Fibroblast of mammary gland (primary cell): ENCODE results near the gene SAT2.

Experiments
- DNase-seq: peaks from one replicate; pipeline ENCODE4 v3.0.0-alpha.2; 2010; ENCODE audit warnings: low read depth
- H3K4me3 ChIP-seq: 2 replicates; pipeline ENCODE4 v1.5.1; 2011; ENCODE audit warnings: low read depth, mild to moderate bottlenecking, low read length, moderate library complexity; ENCODE audit not compliant: control insufficient read depth
- TF ChIP-seq, protein P1 (sequence below): conservative IDR thresholded peaks from 2 replicates; pipeline ENCODE4 v1.5.1; 2011; ENCODE audit warnings: low read depth, low read length, inconsistent platforms; ENCODE audit not compliant: control insufficient read depth, insufficient read depth

The SAT2 gene

DNA sequence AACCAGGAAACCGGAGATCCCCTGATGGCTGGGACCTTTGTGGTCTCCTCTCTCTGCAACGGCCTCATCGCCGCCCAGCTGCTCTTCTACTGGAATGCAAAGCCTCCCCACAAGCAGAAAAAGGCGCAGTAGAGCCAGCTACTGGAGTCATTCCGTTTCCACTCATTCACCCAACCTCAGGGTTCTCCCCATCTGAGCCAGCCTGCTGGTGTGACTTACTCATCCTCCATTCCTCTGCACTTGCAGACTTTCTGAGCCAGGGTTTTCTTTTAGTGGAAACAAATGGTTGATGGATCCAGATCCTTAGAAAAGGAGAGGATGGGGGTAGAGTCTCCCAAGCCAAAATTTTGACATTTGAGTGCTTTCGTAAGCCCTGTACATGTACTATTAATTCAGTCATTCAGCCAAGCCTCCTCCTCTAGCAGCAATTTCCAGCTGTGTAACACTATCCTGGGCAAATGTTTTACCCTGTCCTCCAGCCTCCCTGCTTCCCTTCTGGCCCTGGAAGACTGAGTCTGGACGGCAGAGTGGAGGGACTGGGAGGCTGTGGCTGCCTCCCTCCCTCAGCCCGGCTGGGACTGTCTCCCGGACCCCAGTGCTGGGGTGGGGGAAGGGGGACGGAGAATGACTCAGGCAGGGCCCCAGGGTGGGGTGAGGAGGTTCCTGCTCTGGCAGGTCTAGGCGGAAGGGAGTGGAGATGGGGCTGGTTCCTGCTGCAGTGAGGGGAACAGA lies 40.0 kb downstream of the SAT2 start:
- TF ChIP-seq, protein P1, sequence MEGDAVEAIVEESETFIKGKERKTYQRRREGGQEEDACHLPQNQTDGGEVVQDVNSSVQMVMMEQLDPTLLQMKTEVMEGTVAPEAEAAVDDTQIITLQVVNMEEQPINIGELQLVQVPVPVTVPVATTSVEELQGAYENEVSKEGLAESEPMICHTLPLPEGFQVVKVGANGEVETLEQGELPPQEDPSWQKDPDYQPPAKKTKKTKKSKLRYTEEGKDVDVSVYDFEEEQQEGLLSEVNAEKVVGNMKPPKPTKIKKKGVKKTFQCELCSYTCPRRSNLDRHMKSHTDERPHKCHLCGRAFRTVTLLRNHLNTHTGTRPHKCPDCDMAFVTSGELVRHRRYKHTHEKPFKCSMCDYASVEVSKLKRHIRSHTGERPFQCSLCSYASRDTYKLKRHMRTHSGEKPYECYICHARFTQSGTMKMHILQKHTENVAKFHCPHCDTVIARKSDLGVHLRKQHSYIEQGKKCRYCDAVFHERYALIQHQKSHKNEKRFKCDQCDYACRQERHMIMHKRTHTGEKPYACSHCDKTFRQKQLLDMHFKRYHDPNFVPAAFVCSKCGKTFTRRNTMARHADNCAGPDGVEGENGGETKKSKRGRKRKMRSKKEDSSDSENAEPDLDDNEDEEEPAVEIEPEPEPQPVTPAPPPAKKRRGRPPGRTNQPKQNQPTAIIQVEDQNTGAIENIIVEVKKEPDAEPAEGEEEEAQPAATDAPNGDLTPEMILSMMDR, result no peak
- DNase-seq, result peak; percentile 95
- H3K4me3 ChIP-seq, result no peak overlapping the region

DNA sequence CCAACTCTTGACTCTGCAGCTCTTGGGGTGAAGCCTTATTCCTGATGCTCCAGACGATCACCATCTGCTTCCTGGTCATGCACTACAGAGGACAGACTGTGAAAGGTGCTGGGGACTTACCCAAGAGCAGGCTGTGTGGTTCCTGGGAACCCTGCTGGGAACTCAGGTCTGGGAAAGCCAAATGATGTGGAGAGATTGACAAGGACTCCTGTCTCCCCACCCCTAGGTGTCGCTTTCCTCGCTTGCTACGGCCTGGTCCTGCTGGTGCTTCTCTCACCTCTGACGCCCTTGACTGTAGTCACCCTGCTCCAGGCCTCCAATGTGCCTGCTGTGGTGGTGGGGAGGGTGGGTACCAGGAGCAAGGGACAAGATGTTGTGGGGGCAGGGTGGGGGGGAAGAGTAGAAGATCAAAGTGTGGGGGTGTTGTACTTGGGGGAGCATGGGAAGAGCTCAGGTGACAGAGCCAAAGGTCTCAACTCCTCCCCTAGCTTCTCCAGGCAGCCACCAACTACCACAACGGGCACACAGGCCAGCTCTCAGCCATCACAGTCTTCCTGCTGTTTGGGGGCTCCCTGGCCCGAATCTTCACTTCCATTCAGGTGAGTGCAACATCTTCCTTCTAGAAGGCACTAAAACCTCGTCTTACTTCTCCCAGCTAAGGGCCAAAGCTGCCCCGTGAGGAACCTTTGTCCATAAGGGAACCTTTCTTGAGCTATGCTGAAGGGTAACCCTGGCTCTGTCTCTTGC lies 40.8 kb downstream of the SAT2 start:
- no peak overlapping the region for H3K4me3 ChIP-seq
- TF ChIP-seq, protein P1, result peak; percentile 13
- no peak for DNase-seq

DNA sequence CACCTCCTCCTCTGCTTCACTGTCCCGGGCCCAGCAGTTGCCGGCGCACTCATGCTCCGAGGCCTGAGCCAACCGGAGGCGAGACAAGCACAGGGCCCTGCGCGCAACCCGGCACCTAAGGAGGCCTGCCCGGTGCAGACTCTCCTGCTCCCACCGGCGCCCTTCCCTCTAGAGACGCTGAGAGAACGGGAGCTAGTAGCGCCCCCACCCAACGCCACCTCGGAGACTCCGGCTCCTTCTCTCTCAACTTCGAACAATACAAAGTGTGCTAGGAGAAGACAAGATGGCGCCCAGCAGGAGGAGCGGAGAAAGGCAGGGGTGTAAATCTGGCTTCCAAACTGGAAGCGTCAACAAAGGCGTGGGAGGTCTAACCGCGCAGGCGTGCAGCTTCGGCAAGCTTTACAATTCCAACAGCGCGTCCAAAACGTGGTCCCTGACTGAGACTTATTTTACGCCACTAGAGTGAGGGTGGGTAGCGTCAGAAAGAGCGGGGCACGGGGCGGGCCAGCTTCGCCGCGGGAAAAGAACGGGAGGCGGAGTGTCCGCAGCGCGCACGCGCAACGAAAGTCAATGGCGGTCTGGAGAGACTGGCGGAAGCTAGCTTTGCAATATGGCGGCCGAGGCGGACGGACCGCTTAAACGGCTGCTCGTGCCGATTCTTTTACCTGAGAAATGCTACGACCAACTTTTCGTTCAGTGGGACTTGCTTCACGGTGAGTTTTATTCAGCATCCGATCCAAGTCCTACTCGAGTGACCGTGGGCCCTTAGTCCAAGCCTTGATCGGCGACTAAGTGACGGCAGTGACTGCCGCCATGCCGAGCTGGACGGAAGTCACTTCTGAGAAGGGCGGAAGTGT lies 44.1 kb downstream of the SAT2 start, which contains the start of gene MPDU1:
TSS of gene MPDU1 (plus strand) at position 600 of the 857 bp plus-strand sequence. CDS start at position 611, 11 bp downstream.
- TF ChIP-seq, protein P1, result no peak
- peak; percentile 99 for DNase-seq
- peak within 1 kb of the TSS; percentile 94 for H3K4me3 ChIP-seq

DNA sequence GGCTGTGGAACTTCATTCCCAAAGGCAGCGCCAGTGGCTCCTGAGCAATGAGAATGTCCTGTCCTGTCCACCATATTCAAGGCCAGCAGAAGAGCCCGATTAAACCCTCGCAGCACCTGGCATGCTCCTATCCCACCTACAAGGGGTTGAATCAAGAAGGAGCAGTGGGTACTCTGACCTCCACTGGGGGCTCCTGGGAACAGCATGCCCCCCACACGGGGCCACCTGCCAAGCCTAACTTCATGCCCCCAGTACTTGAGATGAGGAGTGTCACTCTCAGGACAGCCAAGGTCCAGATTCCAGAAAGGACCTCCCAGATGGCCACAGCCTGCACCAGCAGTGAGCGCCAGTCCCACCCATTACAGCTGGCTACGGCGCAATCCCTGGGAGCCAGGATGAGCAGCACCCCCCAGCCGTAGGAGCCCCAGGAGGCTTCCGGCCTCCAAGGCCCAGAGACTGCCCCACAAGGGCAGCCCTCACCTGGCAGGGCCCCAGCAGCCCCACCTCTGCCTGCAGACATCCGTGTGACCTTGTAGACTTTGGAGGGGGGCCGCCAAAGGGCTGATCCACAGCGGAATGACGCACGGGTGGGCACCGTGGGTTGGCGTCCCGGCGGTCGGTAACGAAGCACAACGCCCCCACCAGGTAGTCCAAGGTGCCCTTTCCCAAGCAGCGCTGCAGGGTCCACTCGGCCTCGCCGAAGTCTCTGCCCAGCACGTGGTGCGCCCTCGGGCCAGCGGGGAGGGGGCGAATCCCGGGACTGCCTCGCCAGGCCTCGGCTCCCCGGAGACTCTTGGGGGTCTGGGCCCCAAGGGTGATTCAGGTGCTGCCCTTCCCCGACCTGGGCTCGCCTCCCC lies 45.0 kb downstream of the SAT2 start:
- DNase-seq, result no peak
- TF ChIP-seq, protein P1, result no peak
- H3K4me3 ChIP-seq, result no peak overlapping the region

DNA sequence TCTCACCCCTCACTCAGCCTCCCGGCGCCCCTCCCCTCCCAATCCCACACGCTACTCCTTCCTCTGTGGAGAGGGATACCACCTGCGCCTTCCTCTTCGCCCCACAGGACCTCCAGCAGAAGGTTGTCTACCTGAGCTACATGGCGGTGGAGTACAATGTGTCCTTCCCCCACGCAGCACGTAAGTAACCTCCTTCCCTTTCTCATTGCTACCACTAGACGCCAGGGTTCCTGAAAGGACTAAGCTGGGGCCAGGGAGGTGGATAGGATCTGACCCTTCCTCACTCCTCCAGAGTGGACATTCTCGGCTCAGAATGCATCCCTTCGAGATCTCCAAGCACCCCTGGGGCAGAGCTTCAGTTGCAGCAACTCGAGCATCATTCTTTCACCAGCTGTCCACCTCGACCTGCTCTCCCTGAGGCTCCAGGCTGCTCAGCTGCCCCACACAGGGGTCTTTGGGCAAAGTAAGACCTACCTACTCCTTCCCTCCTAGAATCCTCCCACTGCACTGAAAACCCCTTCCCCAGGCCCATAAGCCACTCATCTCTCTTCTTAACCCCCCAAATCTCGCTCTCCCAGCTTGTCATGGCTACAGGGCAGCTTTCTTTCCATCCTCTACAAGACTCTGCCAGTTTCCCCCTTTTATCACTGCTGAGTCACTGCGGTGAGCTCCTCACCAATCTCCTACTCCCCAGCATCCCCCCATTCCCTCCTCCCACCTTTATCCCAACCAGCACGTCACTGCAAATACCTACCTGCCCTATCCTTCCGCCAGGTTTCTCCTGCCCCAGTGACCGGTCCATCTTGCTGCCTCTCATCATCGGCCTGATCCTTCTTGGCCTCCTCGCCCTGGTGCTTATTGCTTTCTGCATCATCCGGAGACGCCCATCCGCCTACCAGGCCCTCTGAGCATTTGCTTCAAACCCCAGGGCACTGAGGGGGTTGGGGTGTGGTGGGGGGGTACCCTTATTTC lies 46.7 kb downstream of the SAT2 start:
- no peak overlapping the region for H3K4me3 ChIP-seq
- TF ChIP-seq, protein P1, result no peak

More for the DNA sequence above, 46.7 kb downstream of the SAT2 start:
- DNase-seq, result no peak
